Right lobe of liver (tissue), 6 donors: ENCODE measurements around the gene SPCS2. TPM values are rescaled to one million over a fixed set of nuclear protein-coding genes. Genes with fewer than 3 reads are reported as not detected.
A peak's percentile ranks its signal among the peaks of the same experiment; 100 is the strongest.

Source experiments
- ATAC-seq, 4 donors: fragments of 200-7000 bp; cut with Tn5 transposase; one replicate each; pipeline ENCODE4 v1.9.1; 2020; ENCODE audit warnings: mild to moderate bottlenecking in 4 of 4, moderate library complexity in 4 of 4
- DNase-seq, 3 donors: peaks; one replicate each; pipeline ENCODE4 v3.0.0-alpha.2; 2020
- H3K27ac ChIP-seq, 3 donors: fragments of 200-600 bp; one replicate each; pipeline ENCODE4 v1.8.0; 2022
- H3K27me3 ChIP-seq, 2 donors: fragments of 200-600 bp; one replicate each; pipeline ENCODE4 v1.8.0; 2022
- H3K36me3 ChIP-seq, 4 donors: fragments of 200-600 bp; sonication (generic) in 1 of 4; one replicate each; pipeline versions ENCODE4 v1.5.1 to v1.8.0; 2017 to 2022; ENCODE audit warnings: control low read depth in 1 of 4
- H3K4me1 ChIP-seq, 4 donors: fragments of 200-600 bp; sonication (generic) in 1 of 4; one replicate each; pipeline versions ENCODE4 v1.5.1 to v1.8.0; 2017 to 2022; ENCODE audit warnings: control low read depth in 1 of 4
- H3K4me3 ChIP-seq, 3 donors: fragments of 200-600 bp; one replicate each; pipeline ENCODE4 v1.8.0; 2022
- H3K9me3 ChIP-seq, 4 donors: fragments of 200-600 bp; sonication (generic) in 1 of 4; one replicate each; pipeline versions ENCODE4 v1.5.1 to v1.8.0; 2017 to 2022; ENCODE audit warnings: control low read depth in 1 of 4
- POLR2A ChIP-seq: fragments of 450-650 bp; IDR thresholded peaks from one replicate; pipeline ENCODE4 v1.6.1; 2017; ENCODE audit warnings: antibody characterized with exemption, mild to moderate bottlenecking
- WGBS: methylation state at CpG from one replicate; pipeline ENCODE4 v1.1.6; 2018; ENCODE audit warnings: low coverage, low lambda C conversion rate; ENCODE audit not compliant: insufficient coverage; ENCODE audit errors: missing lambda C conversion rate; 5-methylcytosine and 5-hydroxymethylcytosine counted together
- intact Hi-C, 2 donors: fragments of 100-400 bp; cut with DNase I; formaldehyde crosslinking; loops; one replicate each; pipeline versions ENCODE4 v1.11.2 to v1.14.1; 2022
- total RNA-seq, 6 experiments: library from RNA; depleted of rRNA in 2 of 6; stranded (reverse); fragments of >200 nt in 2 of 6; fragmentation: NEBNext Ultra II Directional in 3 of 6; extraction: Animal tissue kit (Norgen Biotek cat#: 25700) in 3 of 6; gene quantifications; one replicate each; pipeline versions ENCODE4 v1.1.0 to v1.2.4, GENCODE V29; 2016 to 2023
- TF ChIP-seq, protein P1 (sequence below), 4 donors: fragments of 200-600 bp in 3 of 4; fragments of 450-650 bp in 1 of 4; IDR thresholded peaks; one replicate each; pipeline versions ENCODE4 v1.5.1 to v1.8.0; 2016 to 2022; ENCODE audit warnings: antibody characterized with exemption in 4 of 4, mild to moderate bottlenecking in 2 of 4
- donor health status: DM: no; HTN: yes; CAD: no.
- donor health status: DM: no; HTN: no; CAD: no.
- donor health status: DM: no; HTN: no; CAD: no.
- donor health status: DM: no; HTN: yes; CAD: no.
- donor health status: DM: no; HTN: yes; CAD: no.

The SPCS2 gene
- total RNA-seq, 6 experiments from 2014 or later, result 50.8 to 258 (median 107) TPM

GRCh38 chr11:74941492-74941891 is 7.6 kb upstream of the SPCS2 start:
- Histone ChIP-seq H3K36me3 (peaks cover 0 to 2% (median 0%) of the 10 kb centered on the region in 4 donors), H3K9me3 (no peaks in the 10 kb centered on the region), H3K4me3 (no peak overlapping the region), H3K4me1 (no peaks in the 10 kb centered on the region), H3K27me3 (no peaks in the 10 kb centered on the region), H3K27ac (no peak overlapping the region)
- ATAC-seq, result no peak
- intact Hi-C loops, result no loop called here
- DNase-seq, result no peak
- no peak for TF ChIP-seq POLR2A
- TF ChIP-seq, protein P1, sequence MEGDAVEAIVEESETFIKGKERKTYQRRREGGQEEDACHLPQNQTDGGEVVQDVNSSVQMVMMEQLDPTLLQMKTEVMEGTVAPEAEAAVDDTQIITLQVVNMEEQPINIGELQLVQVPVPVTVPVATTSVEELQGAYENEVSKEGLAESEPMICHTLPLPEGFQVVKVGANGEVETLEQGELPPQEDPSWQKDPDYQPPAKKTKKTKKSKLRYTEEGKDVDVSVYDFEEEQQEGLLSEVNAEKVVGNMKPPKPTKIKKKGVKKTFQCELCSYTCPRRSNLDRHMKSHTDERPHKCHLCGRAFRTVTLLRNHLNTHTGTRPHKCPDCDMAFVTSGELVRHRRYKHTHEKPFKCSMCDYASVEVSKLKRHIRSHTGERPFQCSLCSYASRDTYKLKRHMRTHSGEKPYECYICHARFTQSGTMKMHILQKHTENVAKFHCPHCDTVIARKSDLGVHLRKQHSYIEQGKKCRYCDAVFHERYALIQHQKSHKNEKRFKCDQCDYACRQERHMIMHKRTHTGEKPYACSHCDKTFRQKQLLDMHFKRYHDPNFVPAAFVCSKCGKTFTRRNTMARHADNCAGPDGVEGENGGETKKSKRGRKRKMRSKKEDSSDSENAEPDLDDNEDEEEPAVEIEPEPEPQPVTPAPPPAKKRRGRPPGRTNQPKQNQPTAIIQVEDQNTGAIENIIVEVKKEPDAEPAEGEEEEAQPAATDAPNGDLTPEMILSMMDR (IDR thresholded peaks at IDR 0.05), result no peak

GRCh38 chr11:74942073-74942759 is 6.8 kb upstream of the SPCS2 start:
- Histone ChIP-seq H3K27me3 (no peaks in the 10 kb centered on the region), H3K4me3 (no peak overlapping the region), H3K4me1 (no peaks in the 10 kb centered on the region), H3K27ac (no peak overlapping the region), H3K36me3 (peaks cover 0 to 2% (median 0%) of the 10 kb centered on the region in 4 donors), H3K9me3 (no peaks in the 10 kb centered on the region)
- 90% methylated on average over 4 of the region's 5 CpGs for WGBS
- intact Hi-C loops, result no loop called here
- DNase-seq (no peak), ATAC-seq (no peak)
- no peak for TF ChIP-seq POLR2A
- TF ChIP-seq, protein P1 (IDR thresholded peaks at IDR 0.05), result no peak

DNA sequence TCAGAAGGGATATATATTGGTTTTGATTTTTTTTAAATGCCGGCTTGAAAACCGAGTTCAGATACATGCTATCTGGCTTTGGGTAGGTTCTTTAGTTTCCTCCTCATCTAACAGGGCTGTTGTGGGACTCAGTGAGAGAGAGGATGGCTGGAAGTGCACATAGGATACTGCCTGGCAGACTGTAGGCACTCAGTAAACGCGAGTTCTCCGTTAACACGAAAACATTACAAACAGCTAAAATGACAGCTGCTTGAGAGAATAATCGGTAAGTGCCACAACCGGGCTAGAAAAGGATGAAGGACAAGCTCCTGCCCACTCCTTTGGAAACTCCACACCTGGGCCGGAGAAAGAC is 544 bp upstream of the SPCS2 start:
- no peak for DNase-seq
- H3K4me1 ChIP-seq, result peaks cover 0 to 22% (median 6%) of the 10 kb centered on the region in 4 donors
- ATAC-seq, result peak; percentile 39 to 64 (median 49)
- H3K27me3 ChIP-seq, result no peaks in the 10 kb centered on the region
- H3K36me3 ChIP-seq, result no peaks in the 10 kb centered on the region
- no peak for TF ChIP-seq POLR2A
- TF ChIP-seq, protein P1 (IDR thresholded peaks at IDR 0.05), result no peak
- peak overlapping the region; percentile 74 to 83 (median 78) for H3K27ac ChIP-seq
- no peaks in the 10 kb centered on the region for H3K9me3 ChIP-seq
- 0% methylated on average over 9 of the region's 9 CpGs for WGBS
- peak overlapping the region; percentile 70 to 96 (median 95) for H3K4me3 ChIP-seq
- intact Hi-C loops, result no loop called here

GRCh38 chr11:74949753-74950137 is 679 bp downstream of the SPCS2 start:
- Histone ChIP-seq H3K27ac (peak overlapping the region in 2 of 3 donors; percentile 68 to 78), H3K4me3 (peak overlapping the region; percentile 70 to 96 (median 95)), H3K4me1 (peaks cover 0 to 22% (median 6%) of the 10 kb centered on the region in 4 donors), H3K36me3 (no peaks in the 10 kb centered on the region), H3K27me3 (no peaks in the 10 kb centered on the region), H3K9me3 (no peaks in the 10 kb centered on the region)
- 0% methylated on average over 6 of the region's 6 CpGs for WGBS
- DNase-seq (no peak), ATAC-seq (peak in 1 of 4 donors; percentile 7)
- intact Hi-C loops, result no loop called here
- TF ChIP-seq, protein P1 (IDR thresholded peaks at IDR 0.05), result no peak
- TF ChIP-seq POLR2A, result no peak
